ENCODE measurements around the gene ABHD17B.

DNA sequence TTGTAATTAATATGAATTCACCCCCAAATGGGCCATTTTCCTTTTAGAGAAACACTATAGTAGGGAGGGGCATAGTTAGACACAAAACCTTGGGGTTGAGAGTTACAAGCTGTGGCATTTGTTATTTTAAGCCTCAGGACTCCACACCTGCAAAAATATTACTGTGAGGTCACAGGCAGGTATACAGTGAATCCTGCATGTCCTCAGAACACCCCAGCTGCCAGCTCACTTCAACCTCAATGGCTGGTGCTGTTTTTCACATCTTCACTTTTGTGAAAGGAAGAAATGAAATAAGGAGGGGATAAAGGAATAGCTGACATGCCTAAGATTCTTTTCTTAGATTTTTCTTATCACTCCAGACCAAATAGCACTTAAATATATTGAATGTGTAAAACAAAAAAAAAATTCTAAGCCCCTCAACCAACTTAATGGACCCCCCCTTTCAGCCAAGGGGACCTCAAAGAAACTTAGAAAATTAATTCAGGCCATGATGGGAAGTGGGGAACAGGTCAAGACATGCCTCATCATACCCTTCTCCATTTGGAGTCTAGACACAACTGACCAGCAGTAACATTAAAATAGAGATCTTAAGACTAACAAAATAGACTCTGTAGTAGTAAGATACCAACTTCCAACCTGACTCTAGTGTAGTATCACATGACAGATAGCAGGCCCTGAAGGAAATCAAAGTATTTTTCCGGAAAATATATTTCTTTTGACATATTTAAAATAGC, 9.6 kb upstream of the ABHD17B start:
- TF ChIP-seq CEBPB (IDR thresholded peaks at IDR 0.05) (no peak), FOXM1 (IDR thresholded peaks at IDR 0.05; ENCODE audit: borderline replicate concordance, low read depth) (no peak), EGR1 (IDR thresholded peaks at IDR 0.05) (no peak), YY1 (IDR thresholded peaks at IDR 0.05; ENCODE audit: low read depth) (no peak), TAF1 (IDR thresholded peaks at IDR 0.05; ENCODE audit: low read depth) (no peak), EP300 (IDR thresholded peaks at IDR 0.05; ENCODE audit: borderline replicate concordance) (no peak), TEAD4 (IDR thresholded peaks at IDR 0.05) (no peak), RAD21 (IDR thresholded peaks at IDR 0.05; ENCODE audit: low read depth) (no peak), ZBTB7A (IDR thresholded peaks at IDR 0.05; ENCODE audit: low read depth) (no peak), TCF12 (IDR thresholded peaks at IDR 0.05; ENCODE audit: low read depth) (no peak)
- TF ChIP-seq, protein P1, sequence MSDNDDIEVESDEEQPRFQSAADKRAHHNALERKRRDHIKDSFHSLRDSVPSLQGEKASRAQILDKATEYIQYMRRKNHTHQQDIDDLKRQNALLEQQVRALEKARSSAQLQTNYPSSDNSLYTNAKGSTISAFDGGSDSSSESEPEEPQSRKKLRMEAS (IDR thresholded peaks at IDR 0.05): no peak
- TF ChIP-seq, protein P2, sequence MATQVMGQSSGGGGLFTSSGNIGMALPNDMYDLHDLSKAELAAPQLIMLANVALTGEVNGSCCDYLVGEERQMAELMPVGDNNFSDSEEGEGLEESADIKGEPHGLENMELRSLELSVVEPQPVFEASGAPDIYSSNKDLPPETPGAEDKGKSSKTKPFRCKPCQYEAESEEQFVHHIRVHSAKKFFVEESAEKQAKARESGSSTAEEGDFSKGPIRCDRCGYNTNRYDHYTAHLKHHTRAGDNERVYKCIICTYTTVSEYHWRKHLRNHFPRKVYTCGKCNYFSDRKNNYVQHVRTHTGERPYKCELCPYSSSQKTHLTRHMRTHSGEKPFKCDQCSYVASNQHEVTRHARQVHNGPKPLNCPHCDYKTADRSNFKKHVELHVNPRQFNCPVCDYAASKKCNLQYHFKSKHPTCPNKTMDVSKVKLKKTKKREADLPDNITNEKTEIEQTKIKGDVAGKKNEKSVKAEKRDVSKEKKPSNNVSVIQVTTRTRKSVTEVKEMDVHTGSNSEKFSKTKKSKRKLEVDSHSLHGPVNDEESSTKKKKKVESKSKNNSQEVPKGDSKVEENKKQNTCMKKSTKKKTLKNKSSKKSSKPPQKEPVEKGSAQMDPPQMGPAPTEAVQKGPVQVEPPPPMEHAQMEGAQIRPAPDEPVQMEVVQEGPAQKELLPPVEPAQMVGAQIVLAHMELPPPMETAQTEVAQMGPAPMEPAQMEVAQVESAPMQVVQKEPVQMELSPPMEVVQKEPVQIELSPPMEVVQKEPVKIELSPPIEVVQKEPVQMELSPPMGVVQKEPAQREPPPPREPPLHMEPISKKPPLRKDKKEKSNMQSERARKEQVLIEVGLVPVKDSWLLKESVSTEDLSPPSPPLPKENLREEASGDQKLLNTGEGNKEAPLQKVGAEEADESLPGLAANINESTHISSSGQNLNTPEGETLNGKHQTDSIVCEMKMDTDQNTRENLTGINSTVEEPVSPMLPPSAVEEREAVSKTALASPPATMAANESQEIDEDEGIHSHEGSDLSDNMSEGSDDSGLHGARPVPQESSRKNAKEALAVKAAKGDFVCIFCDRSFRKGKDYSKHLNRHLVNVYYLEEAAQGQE (IDR thresholded peaks at IDR 0.05; ENCODE audit: low read depth): no peak

Measured in Ishikawa (cell line).